Activated CD4-positive, alpha-beta memory T cell treated with anti-CD3 and anti-CD28 coated beads for 36 hours (primary cell): ENCODE measurements around the gene FMN1. TPM values are rescaled to one million over a fixed set of nuclear protein-coding genes. Genes with fewer than 3 reads are reported as not detected.

Source experiments
- CTCF ChIA-PET: fragments of 350-600 bp; sonication (Branson Sonifier 250); formaldehyde crosslinking; loops from one replicate; lab custom pipeline; 2021; ENCODE audit warnings: antibody characterized with exemption, inconsistent platforms; lab: Charles Lee
- POLR2A ChIA-PET: fragments of 350-600 bp; sonication (Branson Sonifier 250); formaldehyde crosslinking; loops from one replicate; lab custom pipeline; 2021; ENCODE audit warnings: antibody characterized with exemption; lab: Charles Lee
- DNase-seq: peaks from one replicate; pipeline ENCODE4 v3.0.0-alpha.2; 2020
- H3K27ac Mint-ChIP-seq: one replicate; pipeline ENCODE4 v1.8.0; 2021; ENCODE audit warnings: mixed read lengths
- H3K27me3 Mint-ChIP-seq: one replicate; pipeline ENCODE4 v1.8.0; 2021; ENCODE audit warnings: mixed read lengths
- H3K36me3 Mint-ChIP-seq: one replicate; pipeline ENCODE4 v1.8.0; 2021; ENCODE audit warnings: mixed read lengths
- H3K4me1 Mint-ChIP-seq: one replicate; pipeline ENCODE4 v1.8.0; 2021; ENCODE audit warnings: low read depth, mixed read lengths
- H3K4me3 Mint-ChIP-seq: one replicate; pipeline ENCODE4 v1.8.0; 2021; ENCODE audit warnings: mild to moderate bottlenecking, mixed read lengths
- H3K9me3 Mint-ChIP-seq: one replicate; pipeline ENCODE4 v1.8.0; 2021; ENCODE audit warnings: mixed read lengths
- intact Hi-C: fragments of 100-400 bp; cut with micrococcal nuclease; formaldehyde crosslinking; loops from one replicate; pipeline ENCODE4 v1.15.1; 2023
- total RNA-seq, 2 experiments: library from RNA; stranded (reverse); gene quantifications; one replicate each; pipeline ENCODE4 v1.2.3, GENCODE V29; 2021

The FMN1 gene
- total RNA-seq, 2 experiments from 2014 or later = 0.05 TPM; not detected in 1

DNA sequence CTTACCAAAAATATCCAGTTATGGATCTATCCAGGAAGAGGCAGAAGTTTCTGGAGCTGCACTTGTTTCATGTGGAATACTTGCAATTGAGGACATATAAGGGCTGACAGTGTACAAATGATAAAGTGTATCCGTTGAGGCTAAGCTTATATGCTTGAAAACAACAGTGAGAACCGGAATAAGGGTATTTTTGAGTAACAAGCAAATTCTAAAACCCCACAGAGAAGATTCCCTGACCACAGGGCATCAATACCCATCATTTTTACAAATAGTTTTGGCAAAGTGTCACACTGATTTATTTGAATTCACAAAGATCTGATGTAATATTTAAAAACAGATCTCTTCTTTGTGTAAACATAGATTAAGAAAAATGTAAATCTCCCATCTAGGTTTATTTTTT, 208.4 kb downstream of the FMN1 start:
- no peak for DNase-seq
- Mint-ChIP-seq H3K4me3 (no peak overlapping the region), H3K4me1 (no peaks in the 10 kb centered on the region), H3K36me3 (no peaks in the 10 kb centered on the region), H3K9me3 (no peaks in the 10 kb centered on the region), H3K27ac (no peak overlapping the region), H3K27me3 (no peaks in the 10 kb centered on the region)
- POLR2A ChIA-PET = no interaction called here
- intact Hi-C loops = no loop called here
- CTCF ChIA-PET = no interaction called here

DNA sequence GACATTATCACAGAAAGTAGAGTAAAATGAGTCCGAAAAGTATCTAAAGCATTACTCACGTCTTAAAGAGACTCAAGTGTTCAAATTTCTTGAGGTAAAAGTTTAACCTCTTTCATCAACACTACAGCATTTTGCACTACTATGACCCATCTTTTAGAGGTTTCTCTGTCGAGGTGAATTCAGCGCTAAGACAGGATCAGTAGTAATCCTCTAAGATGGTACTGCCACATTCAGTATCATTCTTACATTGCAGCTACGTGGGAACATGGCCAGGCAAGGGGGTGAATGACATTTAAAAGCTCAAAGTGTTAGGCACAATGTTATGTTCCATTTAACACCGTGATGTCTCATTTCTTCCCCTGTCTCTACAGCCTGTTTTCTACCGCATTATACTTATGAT, 210.8 kb downstream of the FMN1 start:
- no peak for DNase-seq
- H3K9me3 Mint-ChIP-seq = no peaks in the 10 kb centered on the region
- H3K27me3 Mint-ChIP-seq = no peaks in the 10 kb centered on the region
- no peaks in the 10 kb centered on the region for H3K36me3 Mint-ChIP-seq
- CTCF ChIA-PET = interaction anchor here (1.2 kb wide), 1 partner anchor 39 kb away, joined by 3 read pairs; no protein-coding TSS in a partner anchor
- intact Hi-C loops = no loop called here
- POLR2A ChIA-PET = no interaction called here
- no peaks in the 10 kb centered on the region for H3K4me1 Mint-ChIP-seq
- H3K27ac Mint-ChIP-seq = no peak overlapping the region
- no peak overlapping the region for H3K4me3 Mint-ChIP-seq

DNA sequence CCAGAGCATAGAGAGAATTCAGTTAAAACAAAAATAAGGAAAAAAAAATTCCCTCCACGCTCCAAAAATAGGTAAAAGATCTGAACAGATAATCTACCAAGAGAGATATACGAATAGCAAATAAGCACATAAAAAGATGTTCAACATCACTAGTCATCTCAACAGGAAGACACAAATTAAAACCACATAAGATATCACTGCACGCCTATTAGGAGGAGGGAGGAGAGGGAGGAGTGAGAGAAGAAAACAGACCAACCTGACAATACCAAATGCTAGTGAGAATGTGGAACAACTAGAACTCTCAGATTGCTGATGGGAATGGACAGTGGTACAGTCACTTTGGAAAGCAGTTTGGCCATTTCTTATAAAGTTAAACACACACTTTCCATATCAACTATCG, 212.5 kb downstream of the FMN1 start:
- no peak overlapping the region for H3K4me3 Mint-ChIP-seq
- no peaks in the 10 kb centered on the region for H3K4me1 Mint-ChIP-seq
- H3K9me3 Mint-ChIP-seq = no peaks in the 10 kb centered on the region
- H3K36me3 Mint-ChIP-seq = no peaks in the 10 kb centered on the region
- no peak overlapping the region for H3K27ac Mint-ChIP-seq
- ChIA-PET CTCF (no interaction called here), POLR2A (no interaction called here)
- DNase-seq = no peak
- H3K27me3 Mint-ChIP-seq = no peaks in the 10 kb centered on the region
- intact Hi-C loops = no loop called here

DNA sequence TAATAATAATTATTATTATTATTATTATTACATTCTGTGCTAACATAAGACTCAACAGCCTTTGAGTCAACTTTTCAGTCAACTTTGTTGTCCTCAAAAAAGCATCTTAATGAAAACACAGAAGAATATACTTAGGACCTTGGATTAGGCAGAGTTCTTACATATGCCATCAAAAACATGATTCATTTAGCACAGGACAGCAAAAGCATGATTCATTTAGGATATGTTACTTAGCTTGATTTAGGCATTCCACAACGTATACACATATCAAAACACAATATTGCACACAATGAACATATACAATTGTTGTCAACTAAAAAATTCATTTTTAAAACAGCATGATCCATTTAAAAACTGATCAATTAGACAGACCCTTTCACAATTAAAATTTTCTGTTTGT, 213.0 kb downstream of the FMN1 start:
- ChIA-PET CTCF (no interaction called here), POLR2A (no interaction called here)
- DNase-seq = no peak
- Mint-ChIP-seq H3K9me3 (no peaks in the 10 kb centered on the region), H3K4me1 (no peaks in the 10 kb centered on the region), H3K27ac (no peak overlapping the region), H3K4me3 (no peak overlapping the region), H3K36me3 (no peaks in the 10 kb centered on the region), H3K27me3 (no peaks in the 10 kb centered on the region)
- intact Hi-C loops = no loop called here

DNA sequence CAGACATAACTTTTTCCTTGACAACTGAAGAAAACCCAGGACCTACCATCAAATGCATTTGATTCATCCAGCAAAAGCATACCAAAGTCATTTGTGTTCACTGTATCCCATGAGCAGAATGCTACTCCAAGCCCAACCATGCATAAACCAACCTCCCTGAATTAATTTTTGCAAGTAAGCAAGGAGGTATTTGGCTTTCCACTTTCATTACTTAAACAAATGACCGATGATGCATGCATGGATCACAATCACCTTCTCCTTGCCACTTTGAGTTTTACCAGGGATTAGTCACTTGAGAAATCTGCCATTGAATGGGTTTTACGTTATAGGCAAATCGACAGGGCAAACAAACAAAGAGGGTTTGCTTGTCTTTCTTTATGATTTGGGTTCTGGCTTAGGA, 214.8 kb downstream of the FMN1 start:
- no peaks in the 10 kb centered on the region for H3K9me3 Mint-ChIP-seq
- DNase-seq = no peak
- ChIA-PET CTCF (interaction anchor here (0.8 kb wide), 1 partner anchor 14 kb away, joined by 3 read pairs; no protein-coding TSS in a partner anchor), POLR2A (no interaction called here)
- H3K4me3 Mint-ChIP-seq = no peak overlapping the region
- no peak overlapping the region for H3K27ac Mint-ChIP-seq
- no peaks in the 10 kb centered on the region for H3K36me3 Mint-ChIP-seq
- H3K4me1 Mint-ChIP-seq = no peaks in the 10 kb centered on the region
- intact Hi-C loops = no loop called here
- H3K27me3 Mint-ChIP-seq = no peaks in the 10 kb centered on the region

DNA sequence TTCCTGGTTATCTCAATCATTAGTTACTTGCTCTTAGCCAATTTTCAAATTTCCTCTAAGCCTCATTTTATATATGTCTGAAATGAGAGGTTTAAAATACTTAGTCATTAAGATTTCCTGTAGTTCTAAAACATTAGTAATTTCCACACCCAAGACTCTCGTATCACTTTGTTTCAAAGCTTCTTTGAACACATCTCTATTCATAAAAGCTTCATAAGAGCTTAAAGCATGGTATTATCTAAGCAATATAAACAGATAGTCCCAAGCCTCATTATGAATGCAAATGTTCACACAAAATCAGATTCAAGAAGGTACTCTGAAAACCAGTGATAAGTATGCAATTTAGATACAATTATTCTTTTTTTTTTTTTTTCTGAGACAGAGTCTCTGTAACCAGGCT, 217.0 kb downstream of the FMN1 start:
- intact Hi-C loops = no loop called here
- DNase-seq = no peak
- Mint-ChIP-seq H3K27ac (no peak overlapping the region), H3K9me3 (no peaks in the 10 kb centered on the region), H3K4me1 (no peaks in the 10 kb centered on the region), H3K4me3 (no peak overlapping the region), H3K36me3 (no peaks in the 10 kb centered on the region), H3K27me3 (no peaks in the 10 kb centered on the region)
- CTCF ChIA-PET = no interaction called here
- POLR2A ChIA-PET = no interaction called here

DNA sequence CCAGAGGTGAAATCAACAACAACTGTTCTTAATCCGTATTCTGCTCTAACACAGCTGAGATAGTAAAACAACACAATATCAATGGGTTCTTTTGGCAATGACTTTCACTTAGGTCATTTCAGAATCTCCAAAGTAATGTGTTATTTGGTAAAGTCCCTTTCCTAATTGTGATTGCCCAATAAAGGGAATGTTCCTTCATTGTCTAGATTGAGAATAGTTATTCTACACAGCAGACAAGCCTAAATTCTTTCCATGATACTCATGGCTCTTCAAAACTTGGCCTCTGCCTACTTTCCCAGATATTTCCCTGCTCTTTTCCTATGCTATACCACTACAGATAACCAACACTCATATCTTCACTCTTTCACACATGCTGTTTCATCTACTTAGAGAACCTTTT, 219.8 kb downstream of the FMN1 start:
- no peak for DNase-seq
- Mint-ChIP-seq H3K4me3 (no peak overlapping the region), H3K27me3 (no peaks in the 10 kb centered on the region), H3K27ac (no peak overlapping the region), H3K4me1 (no peaks in the 10 kb centered on the region), H3K9me3 (no peaks in the 10 kb centered on the region), H3K36me3 (no peaks in the 10 kb centered on the region)
- intact Hi-C loops = no loop called here
- CTCF ChIA-PET = no interaction called here
- POLR2A ChIA-PET = no interaction called here

DNA sequence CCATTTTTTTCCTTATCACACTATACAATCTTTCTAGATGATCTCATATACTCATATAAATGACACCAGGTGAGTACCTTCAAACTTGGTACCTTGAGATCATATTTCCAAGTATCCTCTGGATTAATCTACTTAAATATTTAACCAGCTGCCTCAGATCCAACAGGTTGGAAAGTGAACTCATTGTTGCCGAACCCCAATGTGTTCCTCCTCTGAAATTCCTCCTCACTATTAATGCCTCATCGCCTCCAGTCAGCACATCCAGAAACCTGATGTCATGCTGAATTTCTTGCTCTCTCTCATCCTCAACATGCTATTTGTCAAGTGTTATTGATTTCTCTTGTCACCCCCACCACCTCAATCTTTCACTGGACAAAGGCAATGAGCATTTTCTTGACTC, 221.8 kb downstream of the FMN1 start:
- CTCF ChIA-PET = no interaction called here
- no peaks in the 10 kb centered on the region for H3K9me3 Mint-ChIP-seq
- intact Hi-C loops = no loop called here
- no peaks in the 10 kb centered on the region for H3K4me1 Mint-ChIP-seq
- no peaks in the 10 kb centered on the region for H3K36me3 Mint-ChIP-seq
- H3K27ac Mint-ChIP-seq = no peak overlapping the region
- H3K27me3 Mint-ChIP-seq = no peaks in the 10 kb centered on the region
- POLR2A ChIA-PET = no interaction called here
- no peak overlapping the region for H3K4me3 Mint-ChIP-seq
- DNase-seq = no peak

DNA sequence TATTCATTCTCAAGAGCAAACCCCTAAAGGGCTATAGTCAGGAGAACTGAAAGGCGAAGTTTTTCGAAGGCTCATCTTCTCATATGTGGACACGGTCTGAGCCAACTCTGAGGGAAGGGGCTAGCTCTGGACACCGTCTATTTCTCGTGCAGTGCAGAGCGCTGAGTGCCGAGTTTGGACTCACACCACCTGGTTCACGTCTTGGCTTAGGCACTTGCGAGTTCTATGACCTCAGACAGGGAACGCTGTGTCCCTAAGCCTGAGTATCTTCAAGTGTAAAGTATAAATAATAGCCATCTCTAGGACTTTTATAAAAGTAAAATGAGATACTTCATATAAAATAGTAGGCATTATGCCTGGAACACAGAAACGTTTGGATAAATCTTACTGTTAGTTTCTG, 223.7 kb downstream of the FMN1 start:
- Mint-ChIP-seq H3K4me3 (no peak overlapping the region), H3K9me3 (no peaks in the 10 kb centered on the region)
- POLR2A ChIA-PET = no interaction called here

DNA sequence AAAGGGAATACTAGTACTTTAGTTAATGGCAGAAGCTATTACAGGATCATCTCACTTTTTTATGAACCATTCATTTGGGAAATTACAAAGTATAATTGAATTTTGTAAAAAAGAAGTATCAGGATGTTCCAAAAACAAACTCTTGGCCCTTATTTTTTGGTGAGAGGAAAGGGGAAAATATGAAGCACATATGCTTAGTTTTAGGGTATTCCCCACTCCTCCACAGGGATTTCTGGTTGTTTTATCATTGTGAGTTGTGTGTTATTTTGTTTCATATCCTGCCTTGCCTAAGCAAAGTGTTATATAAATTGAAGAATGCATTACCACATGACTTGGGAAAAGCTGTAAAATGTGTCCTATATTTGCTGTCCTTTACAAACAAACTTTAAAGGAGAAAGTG, 227.0 kb downstream of the FMN1 start:
- H3K27me3 Mint-ChIP-seq = peaks cover 1% of the 10 kb centered on the region
- no peak overlapping the region for H3K27ac Mint-ChIP-seq
- CTCF ChIA-PET = no interaction called here
- H3K36me3 Mint-ChIP-seq = no peaks in the 10 kb centered on the region
- no peaks in the 10 kb centered on the region for H3K4me1 Mint-ChIP-seq
- no peak for DNase-seq
- POLR2A ChIA-PET = interaction anchor here (0.6 kb wide), 1 partner anchor 888 kb away, joined by 3 read pairs; no protein-coding TSS in a partner anchor
- intact Hi-C loops = no loop called here
- H3K9me3 Mint-ChIP-seq = no peaks in the 10 kb centered on the region
- H3K4me3 Mint-ChIP-seq = no peak overlapping the region

More for the DNA sequence above, 223.7 kb downstream of the FMN1 start:
- H3K4me1 Mint-ChIP-seq = no peaks in the 10 kb centered on the region
- no peak overlapping the region for H3K27ac Mint-ChIP-seq
- intact Hi-C loops = no loop called here
- CTCF ChIA-PET = no interaction called here
- no peaks in the 10 kb centered on the region for H3K36me3 Mint-ChIP-seq
- H3K27me3 Mint-ChIP-seq = no peaks in the 10 kb centered on the region
- DNase-seq = no peak

DNA sequence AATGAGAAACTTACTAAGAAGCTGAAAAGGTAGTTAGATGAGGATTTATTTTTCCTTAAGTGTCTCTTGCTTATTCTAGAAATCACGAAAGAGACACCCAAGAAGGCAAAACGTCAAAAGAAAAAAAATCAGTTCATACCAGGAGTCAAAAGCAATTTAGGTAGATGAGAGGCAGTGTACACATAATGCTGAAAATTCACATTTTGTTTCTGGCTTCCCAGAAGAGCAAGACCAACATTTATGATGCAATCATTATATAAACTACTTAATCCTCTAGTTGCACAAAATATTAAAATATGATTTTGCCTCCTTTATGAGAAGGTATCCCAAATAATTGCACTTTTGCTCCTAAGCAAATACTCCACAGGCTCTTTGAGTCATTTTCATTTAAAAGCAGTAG, 228.0 kb downstream of the FMN1 start:
- ChIA-PET CTCF (no interaction called here), POLR2A (no interaction called here)
- DNase-seq = no peak
- Mint-ChIP-seq H3K9me3 (no peaks in the 10 kb centered on the region), H3K27me3 (peaks cover 1% of the 10 kb centered on the region), H3K4me3 (no peak overlapping the region), H3K36me3 (no peaks in the 10 kb centered on the region), H3K4me1 (no peaks in the 10 kb centered on the region), H3K27ac (no peak overlapping the region)
- intact Hi-C loops = no loop called here

DNA sequence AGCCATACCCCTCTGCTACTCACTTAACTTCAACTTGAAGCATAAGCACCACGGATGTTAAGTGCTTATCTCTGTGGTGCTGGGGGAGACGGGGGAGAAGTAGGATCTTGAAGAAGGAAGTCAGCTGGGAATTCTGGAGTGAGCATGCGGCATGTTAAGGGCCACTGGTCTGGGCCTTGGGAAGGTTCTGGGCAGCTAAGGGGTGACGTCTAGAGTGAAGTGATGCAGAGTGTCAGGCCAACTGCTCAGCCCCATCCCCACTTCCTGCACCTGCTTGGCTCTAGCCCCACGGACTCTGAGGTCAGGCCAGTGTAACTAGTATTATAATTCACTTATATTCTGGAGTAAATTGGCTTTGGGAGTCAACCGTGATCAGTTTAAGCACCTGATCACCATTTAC, 228.6 kb downstream of the FMN1 start:
- Mint-ChIP-seq H3K36me3 (no peaks in the 10 kb centered on the region), H3K4me1 (no peaks in the 10 kb centered on the region), H3K27me3 (peaks cover 1% of the 10 kb centered on the region), H3K4me3 (no peak overlapping the region), H3K9me3 (no peaks in the 10 kb centered on the region), H3K27ac (no peak overlapping the region)
- ChIA-PET CTCF (interaction anchor here (0.6 kb wide), 1 partner anchor 96 kb away, joined by 3 read pairs; no protein-coding TSS in a partner anchor), POLR2A (no interaction called here)
- intact Hi-C loops = no loop called here
- no peak for DNase-seq

DNA sequence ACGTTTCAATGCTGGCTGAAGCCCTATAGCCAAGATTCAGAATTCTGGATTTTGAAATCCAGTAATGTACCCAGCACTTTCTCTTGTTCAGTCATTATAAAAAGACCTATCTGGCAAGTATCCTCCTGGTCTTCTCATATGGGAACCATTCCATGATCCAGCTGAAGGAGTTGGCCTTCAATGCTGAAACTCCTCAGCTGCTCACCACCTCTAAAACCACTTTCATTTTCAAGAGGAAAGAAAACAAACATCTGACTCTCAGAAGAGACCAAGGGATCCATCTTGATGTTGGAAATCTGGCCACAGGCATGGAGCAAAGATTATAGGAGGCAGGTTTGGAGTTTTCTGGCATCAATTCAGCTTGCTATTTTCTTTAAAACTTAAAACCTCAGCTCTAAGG, 235.4 kb downstream of the FMN1 start:
- intact Hi-C loops = loop anchor here (10.0 kb wide), 1 partner anchor 294 kb away; no protein-coding TSS in a partner anchor
- Mint-ChIP-seq H3K27me3 (peaks cover 11% of the 10 kb centered on the region), H3K4me1 (no peaks in the 10 kb centered on the region), H3K4me3 (no peak overlapping the region), H3K9me3 (no peaks in the 10 kb centered on the region), H3K36me3 (no peaks in the 10 kb centered on the region), H3K27ac (no peak overlapping the region)
- ChIA-PET POLR2A (no interaction called here), CTCF (no interaction called here)
- no peak for DNase-seq
